H1 (cell line): ENCODE measurements around the gene OSTN. TPM values are rescaled to one million over a fixed set of nuclear protein-coding genes. Genes with fewer than 3 reads are reported as not detected.

Experiments
- KDM5A ChIP-seq: fragments of 200-600 bp; IDR thresholded peaks from 2 replicates; pipeline ENCODE4 v1.7.1; 2012; ENCODE audit warnings: mild to moderate bottlenecking, low read length, inconsistent platforms, mixed read lengths
- PHF8 ChIP-seq: fragments of 200-600 bp; sonication (generic); conservative IDR thresholded peaks from 2 replicates; pipeline ENCODE4 v1.7.1; 2012; ENCODE audit warnings: low read depth, mild to moderate bottlenecking, inconsistent platforms, low read length, moderate library complexity
- POU5F1 ChIP-seq: IDR thresholded peaks from 2 replicates; pipeline ENCODE4 v1.6.1; 2011; ENCODE audit warnings: low read depth, mild to moderate bottlenecking, low read length, moderate library complexity
- RFX5 ChIP-seq: IDR thresholded peaks from 2 replicates; pipeline ENCODE4 v1.6.1; 2011; ENCODE audit warnings: low read depth, low read length, improper control_type of control experiment, borderline replicate concordance
- RNF2 ChIP-seq: fragments of 200-900, 300-1000 bp; sonication (generic); IDR thresholded peaks from 2 replicates; pipeline ENCODE4 v1.7.1; 2016; ENCODE audit warnings: borderline replicate concordance, low read depth, mild to moderate bottlenecking, antibody characterized with exemption, low read length; ENCODE audit not compliant: poor library complexity, severe bottlenecking; ENCODE audit errors: missing control alignments
- SAP30 ChIP-seq: fragments of 300-600 bp; sonication (generic); IDR thresholded peaks from 2 replicates; pipeline ENCODE4 v1.7.1; 2012; ENCODE audit warnings: low read length, moderate library complexity, mild to moderate bottlenecking, inconsistent platforms; ENCODE audit not compliant: insufficient read depth, insufficient replicate concordance
- SIN3A ChIP-seq, 2 experiments: IDR thresholded peaks in 1 of 2; conservative IDR thresholded peaks in 1 of 2; 2 replicates each; pipeline ENCODE4 v1.6.1; 2011 to 2012; ENCODE audit warnings: low read length in 2 of 2, improper control_type of control experiment in 1 of 2, low read depth in 1 of 2, mild to moderate bottlenecking in 1 of 2
- SP2 ChIP-seq: IDR thresholded peaks from 2 replicates; pipeline ENCODE4 v1.6.1; 2012; ENCODE audit warnings: mild to moderate bottlenecking, low read length, inconsistent platforms
- USF2 ChIP-seq: IDR thresholded peaks from 2 replicates; pipeline ENCODE4 v1.6.1; 2011; ENCODE audit warnings: low read length, improper control_type of control experiment
- polyA plus RNA-seq, 7 experiments: library from polyadenylated mRNA; depleted of rRNA in 3 of 7; stranded (reverse) in 5 of 7; unstranded in 2 of 7; fragments of >200 nt in 5 of 7; fragments of 200-250 nt in 2 of 7; gene quantifications; 1 replicate in 5 of 7; 2 replicates in 1 of 7; 4 replicates in 1 of 7; pipeline versions ENCODE4 v1.2.1 to v1.2.3, GENCODE V29; 2011 to 2013; ENCODE audit warnings: missing spikeins in 2 of 7, mixed read lengths in 2 of 7
- total RNA-seq: library from RNA; stranded (reverse); fragmentation: NEBNext Ultra II Directional; extraction: Animal tissue kit (Norgen Biotek cat#: 25700); gene quantifications from 2 replicates; pipeline ENCODE4 v1.2.1, GENCODE V29; 2021
- TF ChIP-seq, protein P1 (sequence below): fragments of 300-600 bp; sonication (generic); IDR thresholded peaks from 2 replicates; pipeline ENCODE4 v1.7.1; 2012; ENCODE audit warnings: low read length, moderate library complexity, mild to moderate bottlenecking, inconsistent platforms; ENCODE audit not compliant: insufficient replicate concordance

OSTN gene
- total and polyA plus RNA-seq, 2 of the 8 experiments (the other 6 are each of a cell fraction or from before 2014, with no cell fraction given): not detected

DNA sequence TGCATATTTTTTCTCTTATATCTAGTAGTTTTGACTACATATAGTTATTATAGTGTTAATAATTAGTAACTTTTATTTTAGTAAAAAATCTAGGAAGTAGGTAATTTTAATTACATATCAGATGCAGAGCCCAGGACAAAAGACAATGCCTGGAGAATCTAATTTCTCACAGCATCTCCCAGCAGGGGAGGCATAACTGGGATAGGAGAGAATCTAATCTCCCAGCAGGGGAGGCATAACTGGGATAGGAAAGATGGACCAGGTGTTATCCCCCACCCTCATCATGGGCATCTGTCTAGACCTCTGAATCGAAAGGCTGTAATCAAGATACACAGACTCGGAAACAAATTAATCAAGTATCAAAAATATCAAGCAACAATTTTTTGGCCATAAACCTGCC lies 58.2 kb downstream of the OSTN start (continued):
- TF ChIP-seq, protein P1, sequence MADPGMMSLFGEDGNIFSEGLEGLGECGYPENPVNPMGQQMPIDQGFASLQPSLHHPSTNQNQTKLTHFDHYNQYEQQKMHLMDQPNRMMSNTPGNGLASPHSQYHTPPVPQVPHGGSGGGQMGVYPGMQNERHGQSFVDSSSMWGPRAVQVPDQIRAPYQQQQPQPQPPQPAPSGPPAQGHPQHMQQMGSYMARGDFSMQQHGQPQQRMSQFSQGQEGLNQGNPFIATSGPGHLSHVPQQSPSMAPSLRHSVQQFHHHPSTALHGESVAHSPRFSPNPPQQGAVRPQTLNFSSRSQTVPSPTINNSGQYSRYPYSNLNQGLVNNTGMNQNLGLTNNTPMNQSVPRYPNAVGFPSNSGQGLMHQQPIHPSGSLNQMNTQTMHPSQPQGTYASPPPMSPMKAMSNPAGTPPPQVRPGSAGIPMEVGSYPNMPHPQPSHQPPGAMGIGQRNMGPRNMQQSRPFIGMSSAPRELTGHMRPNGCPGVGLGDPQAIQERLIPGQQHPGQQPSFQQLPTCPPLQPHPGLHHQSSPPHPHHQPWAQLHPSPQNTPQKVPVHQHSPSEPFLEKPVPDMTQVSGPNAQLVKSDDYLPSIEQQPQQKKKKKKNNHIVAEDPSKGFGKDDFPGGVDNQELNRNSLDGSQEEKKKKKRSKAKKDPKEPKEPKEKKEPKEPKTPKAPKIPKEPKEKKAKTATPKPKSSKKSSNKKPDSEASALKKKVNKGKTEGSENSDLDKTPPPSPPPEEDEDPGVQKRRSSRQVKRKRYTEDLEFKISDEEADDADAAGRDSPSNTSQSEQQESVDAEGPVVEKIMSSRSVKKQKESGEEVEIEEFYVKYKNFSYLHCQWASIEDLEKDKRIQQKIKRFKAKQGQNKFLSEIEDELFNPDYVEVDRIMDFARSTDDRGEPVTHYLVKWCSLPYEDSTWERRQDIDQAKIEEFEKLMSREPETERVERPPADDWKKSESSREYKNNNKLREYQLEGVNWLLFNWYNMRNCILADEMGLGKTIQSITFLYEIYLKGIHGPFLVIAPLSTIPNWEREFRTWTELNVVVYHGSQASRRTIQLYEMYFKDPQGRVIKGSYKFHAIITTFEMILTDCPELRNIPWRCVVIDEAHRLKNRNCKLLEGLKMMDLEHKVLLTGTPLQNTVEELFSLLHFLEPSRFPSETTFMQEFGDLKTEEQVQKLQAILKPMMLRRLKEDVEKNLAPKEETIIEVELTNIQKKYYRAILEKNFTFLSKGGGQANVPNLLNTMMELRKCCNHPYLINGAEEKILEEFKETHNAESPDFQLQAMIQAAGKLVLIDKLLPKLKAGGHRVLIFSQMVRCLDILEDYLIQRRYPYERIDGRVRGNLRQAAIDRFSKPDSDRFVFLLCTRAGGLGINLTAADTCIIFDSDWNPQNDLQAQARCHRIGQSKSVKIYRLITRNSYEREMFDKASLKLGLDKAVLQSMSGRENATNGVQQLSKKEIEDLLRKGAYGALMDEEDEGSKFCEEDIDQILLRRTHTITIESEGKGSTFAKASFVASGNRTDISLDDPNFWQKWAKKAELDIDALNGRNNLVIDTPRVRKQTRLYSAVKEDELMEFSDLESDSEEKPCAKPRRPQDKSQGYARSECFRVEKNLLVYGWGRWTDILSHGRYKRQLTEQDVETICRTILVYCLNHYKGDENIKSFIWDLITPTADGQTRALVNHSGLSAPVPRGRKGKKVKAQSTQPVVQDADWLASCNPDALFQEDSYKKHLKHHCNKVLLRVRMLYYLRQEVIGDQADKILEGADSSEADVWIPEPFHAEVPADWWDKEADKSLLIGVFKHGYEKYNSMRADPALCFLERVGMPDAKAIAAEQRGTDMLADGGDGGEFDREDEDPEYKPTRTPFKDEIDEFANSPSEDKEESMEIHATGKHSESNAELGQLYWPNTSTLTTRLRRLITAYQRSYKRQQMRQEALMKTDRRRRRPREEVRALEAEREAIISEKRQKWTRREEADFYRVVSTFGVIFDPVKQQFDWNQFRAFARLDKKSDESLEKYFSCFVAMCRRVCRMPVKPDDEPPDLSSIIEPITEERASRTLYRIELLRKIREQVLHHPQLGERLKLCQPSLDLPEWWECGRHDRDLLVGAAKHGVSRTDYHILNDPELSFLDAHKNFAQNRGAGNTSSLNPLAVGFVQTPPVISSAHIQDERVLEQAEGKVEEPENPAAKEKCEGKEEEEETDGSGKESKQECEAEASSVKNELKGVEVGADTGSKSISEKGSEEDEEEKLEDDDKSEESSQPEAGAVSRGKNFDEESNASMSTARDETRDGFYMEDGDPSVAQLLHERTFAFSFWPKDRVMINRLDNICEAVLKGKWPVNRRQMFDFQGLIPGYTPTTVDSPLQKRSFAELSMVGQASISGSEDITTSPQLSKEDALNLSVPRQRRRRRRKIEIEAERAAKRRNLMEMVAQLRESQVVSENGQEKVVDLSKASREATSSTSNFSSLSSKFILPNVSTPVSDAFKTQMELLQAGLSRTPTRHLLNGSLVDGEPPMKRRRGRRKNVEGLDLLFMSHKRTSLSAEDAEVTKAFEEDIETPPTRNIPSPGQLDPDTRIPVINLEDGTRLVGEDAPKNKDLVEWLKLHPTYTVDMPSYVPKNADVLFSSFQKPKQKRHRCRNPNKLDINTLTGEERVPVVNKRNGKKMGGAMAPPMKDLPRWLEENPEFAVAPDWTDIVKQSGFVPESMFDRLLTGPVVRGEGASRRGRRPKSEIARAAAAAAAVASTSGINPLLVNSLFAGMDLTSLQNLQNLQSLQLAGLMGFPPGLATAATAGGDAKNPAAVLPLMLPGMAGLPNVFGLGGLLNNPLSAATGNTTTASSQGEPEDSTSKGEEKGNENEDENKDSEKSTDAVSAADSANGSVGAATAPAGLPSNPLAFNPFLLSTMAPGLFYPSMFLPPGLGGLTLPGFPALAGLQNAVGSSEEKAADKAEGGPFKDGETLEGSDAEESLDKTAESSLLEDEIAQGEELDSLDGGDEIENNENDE: no peak
- TF ChIP-seq PHF8 (no peak), SIN3A (conservative IDR thresholded peaks at IDR 0.05 in 1 of 2, IDR thresholded peaks at IDR 0.05 in 1 of 2; ENCODE audit: low read depth in 1 of 2, low read length in 2 of 2) (no peak), SAP30 (no peak), USF2 (no peak), RNF2 (no peak), SP2 (no peak), RFX5 (no peak), POU5F1 (no peak), KDM5A (no peak)
